Mammary epithelial cell (primary cell): ENCODE data around the gene ZNF672.

ENCODE experiments used
- EZH2 ChIP-seq: IDR thresholded peaks from 2 replicates; pipeline ENCODE4 v1.6.1; 2012; ENCODE audit warnings: low read length, inconsistent platforms, borderline replicate concordance
- TF ChIP-seq, protein P1 (sequence below), 2 donors: IDR thresholded peaks in 1 of 2; conservative IDR thresholded peaks in 1 of 2; 2 replicates each; pipeline ENCODE4 v1.5.1; 2011 to 2012; ENCODE audit warnings: inconsistent platforms in 2 of 2, low read length in 2 of 2, mild to moderate bottlenecking in 2 of 2, control low read depth in 1 of 2, low read depth in 1 of 2; ENCODE audit not compliant: insufficient read depth in 1 of 2; ENCODE audit errors: extremely low read depth in 1 of 2

DNA sequence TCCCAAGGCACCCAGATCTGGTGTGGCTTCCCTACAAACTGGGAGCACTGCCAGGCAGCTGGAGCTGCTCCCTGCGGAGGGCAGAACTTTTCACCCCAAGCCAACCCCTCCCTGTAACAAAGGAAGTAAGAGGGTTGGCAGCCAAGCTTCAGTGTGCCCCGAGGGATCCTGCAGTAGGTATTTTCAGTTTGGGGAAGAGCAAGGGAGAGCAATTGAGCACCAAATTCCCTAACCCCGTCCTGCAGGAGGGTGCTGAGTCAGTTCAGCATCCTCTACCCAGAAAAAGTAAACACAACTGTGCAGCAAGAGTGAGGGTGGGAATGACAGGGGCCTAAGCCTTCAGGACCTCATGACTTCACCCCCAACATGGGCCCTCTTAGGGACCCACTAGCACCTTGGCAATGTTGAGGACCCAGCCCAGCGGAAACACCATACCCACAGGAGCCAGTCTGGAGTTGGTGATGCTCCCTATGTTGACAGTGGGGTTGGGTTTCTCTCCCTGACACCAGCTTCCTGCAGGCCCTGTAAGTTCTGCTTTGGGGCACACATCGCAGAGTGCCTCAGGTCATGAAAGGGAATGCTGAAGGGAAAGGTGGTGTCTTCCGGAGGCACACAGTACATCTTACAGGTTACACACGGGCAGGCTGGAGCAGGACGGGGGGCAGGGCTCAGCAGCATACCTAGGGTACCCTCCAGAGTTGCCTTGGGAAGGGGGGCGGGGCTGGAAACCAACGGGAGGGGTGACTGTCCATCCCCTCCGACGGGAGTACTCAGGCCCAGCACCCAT is 27.1 kb upstream of the ZNF672 start:
- TF ChIP-seq, protein P1, sequence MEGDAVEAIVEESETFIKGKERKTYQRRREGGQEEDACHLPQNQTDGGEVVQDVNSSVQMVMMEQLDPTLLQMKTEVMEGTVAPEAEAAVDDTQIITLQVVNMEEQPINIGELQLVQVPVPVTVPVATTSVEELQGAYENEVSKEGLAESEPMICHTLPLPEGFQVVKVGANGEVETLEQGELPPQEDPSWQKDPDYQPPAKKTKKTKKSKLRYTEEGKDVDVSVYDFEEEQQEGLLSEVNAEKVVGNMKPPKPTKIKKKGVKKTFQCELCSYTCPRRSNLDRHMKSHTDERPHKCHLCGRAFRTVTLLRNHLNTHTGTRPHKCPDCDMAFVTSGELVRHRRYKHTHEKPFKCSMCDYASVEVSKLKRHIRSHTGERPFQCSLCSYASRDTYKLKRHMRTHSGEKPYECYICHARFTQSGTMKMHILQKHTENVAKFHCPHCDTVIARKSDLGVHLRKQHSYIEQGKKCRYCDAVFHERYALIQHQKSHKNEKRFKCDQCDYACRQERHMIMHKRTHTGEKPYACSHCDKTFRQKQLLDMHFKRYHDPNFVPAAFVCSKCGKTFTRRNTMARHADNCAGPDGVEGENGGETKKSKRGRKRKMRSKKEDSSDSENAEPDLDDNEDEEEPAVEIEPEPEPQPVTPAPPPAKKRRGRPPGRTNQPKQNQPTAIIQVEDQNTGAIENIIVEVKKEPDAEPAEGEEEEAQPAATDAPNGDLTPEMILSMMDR (conservative IDR thresholded peaks at IDR 0.05 in 1 of 2, IDR thresholded peaks at IDR 0.05 in 1 of 2; ENCODE audit: extremely low read depth in 1 of 2, insufficient read depth in 1 of 2, low read depth in 1 of 2, low read length in 2 of 2) = no peak
- no peak for TF ChIP-seq EZH2
